Activated CD8-positive, alpha-beta T cell treated with anti-CD3 and anti-CD28 coated beads for 36 hours (primary cell): ENCODE data around the gene DENND5B. TPM values are rescaled to one million over a fixed set of nuclear protein-coding genes. Genes with fewer than 3 reads are reported as not detected.
"Not testable (repeated sequence)": the region's sequence is repeated elsewhere in the genome, so short reads cannot be mapped to it uniquely, and the experiment has no call there.

Experiments
- ATAC-seq: fragments of 200-7000 bp; cut with Tn5 transposase; one replicate; pipeline ENCODE4 v1.10.0; 2021; ENCODE audit warnings: mild to moderate bottlenecking, moderate library complexity
- CTCF ChIA-PET: fragments of 350-600 bp; sonication (Branson Sonifier 250); formaldehyde crosslinking; loops from one replicate; lab custom pipeline; 2021; ENCODE audit warnings: antibody characterized with exemption; lab: Charles Lee
- POLR2A ChIA-PET: fragments of 350-600 bp; sonication (Branson Sonifier 250); formaldehyde crosslinking; loops from one replicate; lab custom pipeline; 2021; ENCODE audit warnings: antibody characterized with exemption; lab: Charles Lee
- DNase-seq: peaks from one replicate; pipeline ENCODE4 v3.0.0-alpha.2; 2020
- H3K27ac Mint-ChIP-seq: one replicate; pipeline ENCODE4 v1.8.0; 2021; ENCODE audit warnings: mild to moderate bottlenecking, mixed read lengths
- H3K27me3 Mint-ChIP-seq: one replicate; pipeline ENCODE4 v1.8.0; 2021; ENCODE audit warnings: mixed read lengths
- H3K36me3 Mint-ChIP-seq: one replicate; pipeline ENCODE4 v1.8.0; 2021; ENCODE audit warnings: low read depth, mixed read lengths
- H3K4me1 Mint-ChIP-seq: one replicate; pipeline ENCODE4 v1.8.0; 2021; ENCODE audit warnings: low read depth, mixed read lengths
- H3K4me3 Mint-ChIP-seq: one replicate; pipeline ENCODE4 v1.8.0; 2021; ENCODE audit warnings: mild to moderate bottlenecking, moderate library complexity, mixed read lengths
- H3K9me3 Mint-ChIP-seq: one replicate; pipeline ENCODE4 v1.8.0; 2021; ENCODE audit warnings: mixed read lengths
- CTCF ChIP-seq: fragments of 200-600 bp; IDR thresholded peaks from one replicate; pipeline ENCODE4 v1.8.0; 2022; ENCODE audit warnings: antibody characterized with exemption, mild to moderate bottlenecking
- intact Hi-C: fragments of 100-400 bp; cut with micrococcal nuclease; formaldehyde crosslinking; loops from one replicate; pipeline ENCODE4 v1.10.0; 2022
- total RNA-seq, 2 experiments: library from RNA; stranded (reverse); gene quantifications; one replicate each; pipeline ENCODE4 v1.2.3, GENCODE V29; 2021

DENND5B gene
- total RNA-seq, 2 experiments from 2014 or later: 0.31 to 0.43 TPM

- Mint-ChIP-seq H3K4me1 (no peaks in the 10 kb centered on the region), H3K9me3 (peaks cover 2% of the 10 kb centered on the region)
- intact Hi-C loops: no loop called here
Measured at GRCh38 chr12:31504625-31505222, 86.2 kb downstream of the DENND5B start.

GRCh38 chr12:31501014-31501413, 89.9 kb downstream of the DENND5B start:
- H3K27ac Mint-ChIP-seq, CTCF ChIA-PET, POLR2A ChIA-PET, intact Hi-C loops, H3K4me1 Mint-ChIP-seq, H3K9me3 Mint-ChIP-seq, ATAC-seq, H3K4me3 Mint-ChIP-seq, H3K36me3 Mint-ChIP-seq, DNase-seq, H3K27me3 Mint-ChIP-seq: not testable (repeated sequence)

More at GRCh38 chr12:31504625-31505222, 86.2 kb downstream of the DENND5B start:
- no peak for TF ChIP-seq CTCF
- CTCF ChIA-PET: interaction anchor here (0.8 kb wide), 1 partner anchor 101 kb away, joined by 3 read pairs; no protein-coding TSS in a partner anchor
- H3K4me3 Mint-ChIP-seq: no peak overlapping the region
- no peak for ATAC-seq
- no peak overlapping the region for H3K27ac Mint-ChIP-seq
- DNase-seq: no peak
- H3K27me3 Mint-ChIP-seq: no peaks in the 10 kb centered on the region
- POLR2A ChIA-PET: no interaction called here
- no peaks in the 10 kb centered on the region for H3K36me3 Mint-ChIP-seq

- Mint-ChIP-seq H3K9me3 (no peaks in the 10 kb centered on the region), H3K4me1 (no peaks in the 10 kb centered on the region), H3K36me3 (no peaks in the 10 kb centered on the region), H3K27me3 (peaks cover 2% of the 10 kb centered on the region), H3K27ac (no peak overlapping the region), H3K4me3 (no peak overlapping the region)
- ChIA-PET POLR2A (no interaction called here), CTCF (no interaction called here)
- no peak for TF ChIP-seq CTCF
- ATAC-seq: no peak
- no peak for DNase-seq
- intact Hi-C loops: no loop called here
Measured at GRCh38 chr12:31499567-31499966, 91.4 kb downstream of the DENND5B start.

- CTCF ChIA-PET: no interaction called here
- H3K27ac Mint-ChIP-seq: no peak overlapping the region
Measured at GRCh38 chr12:31498424-31498823, 92.5 kb downstream of the DENND5B start.

GRCh38 chr12:31496257-31496656, 94.7 kb downstream of the DENND5B start:
- ATAC-seq: no peak
- intact Hi-C loops: no loop called here
- Mint-ChIP-seq H3K4me3 (no peak overlapping the region), H3K27ac (no peak overlapping the region), H3K9me3 (no peaks in the 10 kb centered on the region), H3K4me1 (no peaks in the 10 kb centered on the region), H3K36me3 (no peaks in the 10 kb centered on the region), H3K27me3 (peaks cover 2% of the 10 kb centered on the region)
- ChIA-PET POLR2A (no interaction called here), CTCF (interaction anchor here (1.0 kb wide), 1 partner anchor 20 kb away, joined by 4 read pairs; no protein-coding TSS in a partner anchor)
- no peak for DNase-seq
- no peak for TF ChIP-seq CTCF

More at GRCh38 chr12:31498424-31498823, 92.5 kb downstream of the DENND5B start:
- no peak for ATAC-seq
- H3K9me3 Mint-ChIP-seq: no peaks in the 10 kb centered on the region
- no peaks in the 10 kb centered on the region for H3K36me3 Mint-ChIP-seq
- peaks cover 2% of the 10 kb centered on the region for H3K27me3 Mint-ChIP-seq
- H3K4me3 Mint-ChIP-seq: no peak overlapping the region
- no peaks in the 10 kb centered on the region for H3K4me1 Mint-ChIP-seq
- no peak for TF ChIP-seq CTCF
- POLR2A ChIA-PET: no interaction called here
- intact Hi-C loops: no loop called here
- DNase-seq: no peak
